Stimulated activated CD4-positive, alpha-beta T cell treated with anti-CD3 and anti-CD28 coated beads, TNF-alpha, amount 100 ng/mL, for 24 hours (primary cell): ENCODE measurements around the gene TPPP2.
"Not testable (repeated sequence)": the region's sequence is repeated elsewhere in the genome, so short reads cannot be mapped to it uniquely, and the experiment has no call there.

Experiments used
- DNase-seq, 3 experiments: peaks; one replicate each; pipeline ENCODE4 v3.0.0-alpha.2; 2020; ENCODE audit warnings: low read depth in 3 of 3

TPPP2 gene

DNA sequence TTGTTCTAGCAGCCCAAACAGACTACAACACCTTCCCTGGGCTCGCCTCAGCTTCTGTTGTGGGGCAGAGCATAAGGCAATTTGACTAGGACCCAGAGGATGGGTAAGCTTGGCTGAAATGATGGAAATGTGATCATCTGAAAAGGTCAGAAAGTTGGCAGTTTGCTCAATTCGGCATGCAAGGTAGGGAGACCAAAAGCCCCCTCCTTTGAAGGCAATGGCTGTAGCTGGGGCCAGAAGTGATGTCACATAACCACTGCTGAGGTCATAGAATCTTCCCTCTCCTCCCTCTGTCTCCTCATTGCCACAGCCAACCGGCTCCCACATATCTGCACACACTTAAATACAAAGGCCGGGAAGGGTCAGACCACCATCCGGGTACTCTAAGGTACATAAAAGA is at the start of gene TPPP2:
TPPP2 (plus strand) TSS at position 301 of the 400 bp plus-strand sequence. CDS start 365 bp downstream, outside the sequence.
- DNase-seq = no peak

GRCh38 chr14:20980906-20981305 is 49.1 kb upstream of the TPPP2 start:
- no peak for DNase-seq

DNA sequence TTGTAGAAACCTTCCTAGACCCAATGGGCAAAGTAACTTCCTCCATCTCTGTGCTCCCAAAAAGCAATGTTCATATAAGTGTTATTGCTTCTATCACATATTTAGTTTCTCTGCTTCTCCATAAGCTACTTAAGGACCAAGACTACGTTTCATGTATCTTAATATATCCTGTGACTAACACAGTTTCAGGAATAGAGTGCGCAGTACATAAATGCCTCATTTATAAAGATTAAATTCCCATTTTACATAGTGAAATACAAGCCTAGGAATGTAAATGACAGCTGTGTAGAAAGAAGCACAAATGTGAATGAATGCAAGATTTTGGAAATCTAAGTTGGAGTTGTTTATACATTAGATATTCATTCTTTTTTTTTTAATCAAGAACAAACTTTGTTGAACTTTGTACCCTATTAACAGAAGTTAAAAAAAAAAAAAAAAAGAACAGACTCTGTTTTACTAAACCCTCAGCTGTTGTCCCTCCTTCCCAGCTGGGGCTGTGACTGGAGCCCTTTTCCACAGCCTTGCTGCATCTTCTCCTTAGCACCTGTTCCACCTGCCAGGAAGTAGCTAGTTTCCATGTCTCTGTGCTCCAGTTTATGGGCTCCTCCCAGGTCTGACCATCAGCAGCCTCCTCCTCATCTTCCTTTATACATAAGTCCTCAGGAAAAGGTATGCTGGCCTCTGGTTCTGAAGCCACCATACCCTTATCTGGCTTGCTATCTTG is 47.2 kb upstream of the TPPP2 start:
- DNase-seq = no peak

- DNase-seq = not testable (repeated sequence)
Observed at GRCh38 chr14:20985650-20986049, 44.4 kb upstream of the TPPP2 start.

DNA sequence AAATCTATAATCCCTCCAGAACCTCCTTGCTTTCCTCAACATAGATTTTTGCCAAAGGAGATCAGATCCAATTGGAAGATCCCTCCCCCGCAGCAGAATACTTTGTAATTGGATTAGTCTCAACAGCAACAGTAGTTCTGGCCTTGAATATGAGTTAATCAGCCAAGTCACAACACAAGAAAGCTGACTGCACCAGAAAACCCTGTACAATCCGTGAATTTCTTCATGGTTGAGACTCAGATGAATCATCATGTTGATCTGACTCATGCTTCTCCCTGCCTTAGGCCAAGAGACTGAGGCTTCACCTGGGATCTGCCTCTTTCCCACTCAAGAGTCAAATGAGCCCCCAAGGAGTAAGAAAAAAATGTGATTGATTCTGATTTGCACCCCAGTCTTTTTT is 43.2 kb upstream of the TPPP2 start:
- no peak for DNase-seq

GRCh38 chr14:20988717-20989470 is 41.1 kb upstream of the TPPP2 start:
- DNase-seq = no peak

DNA sequence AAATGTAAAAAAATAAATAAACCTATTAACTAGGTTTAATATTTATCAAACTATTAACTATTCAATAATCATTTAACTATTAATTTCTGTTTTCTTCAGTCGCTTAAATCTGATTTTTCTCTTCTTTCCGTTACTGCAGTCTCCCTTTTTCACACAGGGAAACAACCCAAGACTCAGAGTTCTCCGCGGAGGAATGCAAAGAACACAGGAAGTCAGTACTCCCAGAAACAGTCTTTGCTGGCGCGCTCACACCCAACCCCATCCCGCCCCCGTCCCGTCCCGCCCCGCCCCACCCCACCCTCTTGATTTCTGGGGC is 40.6 kb upstream of the TPPP2 start:
- DNase-seq = no peak

GRCh38 chr14:20989787-20990600 is 40.0 kb upstream of the TPPP2 start, which contains the start of gene METTL17:
Gene METTL17, plus strand, starts transcription at chr14:20989980. Its CDS starts 23 bp downstream, at chr14:20990003.
- DNase-seq = peak; percentile 73 to 85 (median 83)

GRCh38 chr14:20996521-20996920 is 33.5 kb upstream of the TPPP2 start:
- DNase-seq = no peak

DNA sequence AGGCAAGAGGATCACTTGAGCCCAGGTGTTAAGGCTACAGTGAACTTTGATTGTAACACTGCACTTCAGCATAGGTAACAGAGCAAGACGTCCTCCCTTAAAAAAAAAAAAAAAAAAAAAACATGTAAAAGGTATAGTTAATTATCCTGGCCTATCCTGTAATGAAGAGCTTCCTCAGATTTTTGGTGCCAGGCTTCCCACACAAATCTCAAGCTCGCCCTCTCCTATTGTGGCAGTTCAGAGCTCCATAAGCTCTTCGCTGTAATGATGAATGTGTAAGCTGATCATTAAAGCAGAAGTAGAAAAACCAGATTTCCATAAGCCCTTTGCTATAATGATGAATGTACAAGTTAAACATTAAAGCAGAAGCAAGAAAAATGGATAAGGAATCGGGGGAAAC is 32.9 kb upstream of the TPPP2 start:
- DNase-seq = no peak

DNA sequence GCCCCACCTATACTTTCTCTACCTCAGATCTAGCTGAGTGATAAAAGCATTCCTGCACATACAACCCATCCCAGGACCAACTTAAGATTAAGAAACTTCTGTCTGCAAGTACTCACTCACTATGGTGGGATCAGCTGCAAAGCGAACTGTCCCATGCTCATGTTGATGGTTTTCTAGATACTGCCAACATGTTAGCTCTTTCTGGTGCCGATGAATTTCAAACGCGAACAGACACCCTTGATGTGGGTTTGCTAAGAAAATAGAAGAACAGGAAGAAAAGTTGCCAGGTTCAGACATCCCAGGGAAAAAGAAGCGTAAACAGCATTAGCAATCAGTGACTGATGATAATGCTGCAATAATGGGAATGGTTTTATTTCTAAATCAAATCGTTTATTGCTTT is 32.5 kb upstream of the TPPP2 start:
- DNase-seq = no peak

DNA sequence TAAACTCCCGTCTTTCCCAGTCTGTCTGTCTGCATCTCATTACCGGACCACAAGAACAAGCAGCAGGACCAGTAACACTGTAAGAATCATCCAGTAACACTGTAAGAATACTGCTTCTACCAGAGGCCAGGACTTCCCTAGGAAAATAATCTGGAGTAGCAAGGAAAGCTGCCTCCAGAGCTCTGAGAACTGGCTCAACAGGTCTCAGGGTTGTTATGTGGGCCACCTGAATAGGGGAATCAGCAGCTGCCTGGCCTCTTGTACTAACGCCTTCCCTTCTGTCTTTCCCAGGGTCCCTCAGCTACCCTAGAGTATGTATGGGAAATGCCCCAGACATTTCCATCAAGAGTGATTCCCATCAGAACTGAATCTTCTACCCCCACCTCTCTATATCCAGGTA is 31.9 kb upstream of the TPPP2 start:
- DNase-seq = no peak

GRCh38 chr14:20998674-20999366 is 31.2 kb upstream of the TPPP2 start, which contains the start of gene SLC39A2:
Gene SLC39A2, plus strand, starts transcription at chr14:20999293. Its CDS starts 154 bp downstream, at chr14:20999447.
- no peak for DNase-seq

DNA sequence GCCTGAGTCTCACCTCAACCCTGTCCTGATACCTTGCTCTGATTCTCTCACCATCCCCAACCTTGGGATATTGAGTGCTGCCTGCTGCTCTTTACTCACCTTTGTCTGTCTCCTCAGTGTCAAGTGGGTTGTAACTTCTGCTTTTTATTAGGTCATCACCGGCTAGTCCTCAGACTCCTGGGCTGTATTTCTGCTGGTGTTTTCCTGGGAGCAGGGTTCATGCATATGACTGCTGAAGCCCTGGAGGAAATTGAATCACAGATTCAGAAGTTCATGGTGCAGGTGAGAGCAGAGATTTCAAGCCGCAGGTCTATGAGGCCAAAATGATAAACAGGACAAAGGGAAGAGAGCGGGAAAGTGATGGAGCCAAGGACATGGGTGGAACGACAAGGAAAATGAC is 30.4 kb upstream of the TPPP2 start:
- no peak for DNase-seq

- DNase-seq = no peak
Observed at GRCh38 chr14:21001218-21001617, 28.8 kb upstream of the TPPP2 start.

- no peak for DNase-seq
Observed at GRCh38 chr14:21003788-21004346, 26.1 kb upstream of the TPPP2 start.

DNA sequence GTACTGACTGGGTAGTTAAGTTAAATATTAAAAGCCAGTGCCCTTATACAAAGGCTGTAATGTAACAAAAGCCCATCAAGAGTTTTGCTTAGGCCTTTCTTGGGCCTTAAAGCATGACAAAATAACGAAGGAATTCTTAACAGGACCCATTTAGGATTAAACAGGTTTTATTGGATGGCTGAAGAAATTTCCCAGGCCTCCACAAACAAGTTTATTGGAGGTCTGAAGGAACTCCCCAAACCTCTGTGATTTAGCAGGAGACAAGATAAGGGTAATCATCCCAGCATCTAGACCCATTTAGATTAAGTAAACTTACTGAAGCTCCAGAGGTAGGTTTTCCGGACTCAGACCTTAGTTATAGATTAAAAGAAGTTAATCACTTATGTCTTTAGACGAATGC is 20.3 kb upstream of the TPPP2 start:
- not testable (repeated sequence) for DNase-seq

DNA sequence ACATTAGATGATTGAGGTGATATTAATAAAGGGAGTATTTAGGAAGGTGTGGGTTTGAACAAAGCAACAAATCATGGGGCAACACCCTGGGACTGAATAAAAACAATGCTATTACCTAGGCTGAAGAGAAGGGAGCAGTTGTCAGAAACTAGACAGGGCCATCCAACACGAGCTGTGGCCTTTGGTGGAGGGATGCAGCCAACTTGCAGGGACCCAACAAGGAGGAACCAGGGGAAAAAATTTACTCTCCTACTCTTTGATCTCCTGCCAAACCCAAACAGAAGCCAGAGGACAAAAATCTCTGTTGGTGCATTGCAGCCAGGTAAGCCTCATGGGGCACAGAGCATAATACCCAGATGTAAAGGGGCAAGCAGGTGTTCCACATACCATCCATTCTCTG is 18.9 kb upstream of the TPPP2 start:
- DNase-seq = no peak

DNA sequence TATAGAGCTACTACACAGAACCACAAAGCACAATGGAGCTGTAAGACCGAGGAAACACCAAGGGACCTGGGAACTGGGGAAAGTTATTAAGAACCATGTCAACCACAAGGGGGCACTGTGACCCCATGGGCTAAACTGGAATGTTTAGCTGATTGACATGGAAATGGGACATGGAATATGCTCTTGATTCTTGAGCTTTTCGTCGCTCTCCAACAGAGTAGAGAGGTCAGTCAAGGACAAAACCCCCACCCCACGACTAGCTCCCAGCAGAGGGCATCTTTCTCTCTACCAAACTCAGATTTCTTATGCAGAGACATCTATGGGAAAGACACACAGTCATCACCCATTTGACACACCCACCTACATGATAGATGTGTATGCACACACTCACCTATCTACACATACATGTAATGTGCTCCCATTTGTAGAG is 15.2 kb upstream of the TPPP2 start:
- peak; percentile 65 to 80 (median 77) for DNase-seq

DNA sequence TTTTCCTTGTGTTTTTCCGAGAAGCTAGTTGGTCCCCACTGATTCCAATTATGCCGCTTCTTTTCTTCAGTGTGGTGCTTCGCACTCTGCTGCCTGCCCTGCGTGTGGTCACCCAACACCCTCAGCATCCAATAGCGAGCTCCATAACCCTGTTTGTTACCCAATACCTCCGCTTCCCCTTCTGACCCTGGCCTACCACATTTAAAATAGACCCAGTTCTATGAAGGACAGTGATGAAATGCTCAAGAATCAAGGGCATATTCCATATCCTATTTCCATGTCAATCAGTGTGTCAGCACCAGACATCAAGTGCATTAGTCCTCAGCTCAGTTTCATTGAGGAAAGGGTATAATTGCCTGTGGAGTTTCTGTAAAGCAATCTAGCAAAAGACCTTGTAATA is 14.7 kb upstream of the TPPP2 start:
- no peak for DNase-seq

- no peak for DNase-seq
Observed at GRCh38 chr14:21016413-21017190, 13.4 kb upstream of the TPPP2 start.
